WI38 (cell line): Measurements from ENCODE around the gene OOSP4B.
"Not testable (repeated sequence)": the region's sequence is repeated elsewhere in the genome, so short reads cannot be mapped to it uniquely, and the experiment has no call there.

Experiments
- H3K4me3 ChIP-seq: 2 replicates; pipeline ENCODE4 v1.5.1; 2011; ENCODE audit warnings: low read depth, mild to moderate bottlenecking, control low read depth, low read length
- TF ChIP-seq, protein P1 (sequence below): IDR thresholded peaks from 2 replicates; pipeline ENCODE4 v1.5.1; 2012; ENCODE audit warnings: low read depth, mild to moderate bottlenecking, control low read depth, low read length

OOSP4B gene

DNA sequence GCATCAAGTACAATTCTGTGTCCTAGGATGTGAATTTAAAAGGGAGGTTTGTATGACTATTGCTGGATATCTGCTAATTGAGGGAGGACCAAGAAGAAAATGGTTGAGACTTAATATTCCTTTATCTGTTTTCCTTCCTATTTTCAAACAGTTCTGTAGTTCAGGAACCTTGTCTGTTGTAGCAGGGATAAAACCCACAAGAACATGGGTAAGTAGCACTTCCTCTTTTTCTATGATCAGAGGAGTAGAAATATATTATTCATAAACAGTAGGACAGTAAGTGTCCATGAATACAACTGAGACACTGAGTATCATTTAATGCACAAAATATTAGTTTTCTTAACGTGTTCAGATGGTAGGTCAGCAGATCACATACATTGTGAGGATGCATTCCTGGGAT lies 47.1 kb downstream of the OOSP4B start:
- H3K4me3 ChIP-seq, result no peak overlapping the region
- TF ChIP-seq, protein P1, sequence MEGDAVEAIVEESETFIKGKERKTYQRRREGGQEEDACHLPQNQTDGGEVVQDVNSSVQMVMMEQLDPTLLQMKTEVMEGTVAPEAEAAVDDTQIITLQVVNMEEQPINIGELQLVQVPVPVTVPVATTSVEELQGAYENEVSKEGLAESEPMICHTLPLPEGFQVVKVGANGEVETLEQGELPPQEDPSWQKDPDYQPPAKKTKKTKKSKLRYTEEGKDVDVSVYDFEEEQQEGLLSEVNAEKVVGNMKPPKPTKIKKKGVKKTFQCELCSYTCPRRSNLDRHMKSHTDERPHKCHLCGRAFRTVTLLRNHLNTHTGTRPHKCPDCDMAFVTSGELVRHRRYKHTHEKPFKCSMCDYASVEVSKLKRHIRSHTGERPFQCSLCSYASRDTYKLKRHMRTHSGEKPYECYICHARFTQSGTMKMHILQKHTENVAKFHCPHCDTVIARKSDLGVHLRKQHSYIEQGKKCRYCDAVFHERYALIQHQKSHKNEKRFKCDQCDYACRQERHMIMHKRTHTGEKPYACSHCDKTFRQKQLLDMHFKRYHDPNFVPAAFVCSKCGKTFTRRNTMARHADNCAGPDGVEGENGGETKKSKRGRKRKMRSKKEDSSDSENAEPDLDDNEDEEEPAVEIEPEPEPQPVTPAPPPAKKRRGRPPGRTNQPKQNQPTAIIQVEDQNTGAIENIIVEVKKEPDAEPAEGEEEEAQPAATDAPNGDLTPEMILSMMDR, result no peak

DNA sequence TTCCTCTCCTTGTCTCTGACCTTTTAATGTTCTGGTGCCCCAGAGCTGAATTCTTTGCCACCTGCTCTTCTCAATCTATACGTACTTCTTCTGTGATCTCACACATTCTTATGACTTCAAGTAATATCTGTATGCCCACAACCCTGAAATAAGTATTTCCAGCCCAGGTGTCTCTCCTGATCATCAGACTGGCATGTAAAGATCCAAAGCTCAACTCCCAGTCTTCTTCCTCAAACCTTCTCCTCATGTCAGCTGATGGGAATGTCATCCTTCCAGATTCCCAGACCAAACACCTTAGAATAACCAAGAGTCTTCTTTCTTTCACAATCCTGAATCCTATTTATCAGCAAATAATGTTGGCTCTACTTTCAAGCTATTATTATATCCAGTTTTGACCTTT lies 48.8 kb downstream of the OOSP4B start:
- TF ChIP-seq, protein P1, result no peak
- no peak overlapping the region for H3K4me3 ChIP-seq

DNA sequence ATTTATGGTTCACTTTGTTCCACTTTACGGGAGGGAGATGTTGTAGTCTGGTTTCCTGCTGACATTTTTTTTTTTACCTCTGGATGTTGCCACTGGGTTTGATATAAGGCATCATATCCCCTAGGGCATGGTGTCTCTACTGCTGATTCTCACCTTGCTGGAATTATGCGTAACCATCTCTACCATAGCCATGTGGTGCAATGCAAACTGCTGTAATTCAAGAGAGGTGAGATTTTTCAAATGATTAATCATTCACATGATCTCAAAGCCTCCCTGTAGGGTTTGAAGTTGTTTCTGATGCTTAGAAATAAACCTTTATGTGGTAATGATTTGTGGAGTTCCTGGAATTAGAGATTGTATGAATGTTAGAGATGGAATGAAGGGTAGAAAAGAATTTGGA lies 52.5 kb downstream of the OOSP4B start:
- H3K4me3 ChIP-seq, result no peak overlapping the region
- TF ChIP-seq, protein P1, result no peak

DNA sequence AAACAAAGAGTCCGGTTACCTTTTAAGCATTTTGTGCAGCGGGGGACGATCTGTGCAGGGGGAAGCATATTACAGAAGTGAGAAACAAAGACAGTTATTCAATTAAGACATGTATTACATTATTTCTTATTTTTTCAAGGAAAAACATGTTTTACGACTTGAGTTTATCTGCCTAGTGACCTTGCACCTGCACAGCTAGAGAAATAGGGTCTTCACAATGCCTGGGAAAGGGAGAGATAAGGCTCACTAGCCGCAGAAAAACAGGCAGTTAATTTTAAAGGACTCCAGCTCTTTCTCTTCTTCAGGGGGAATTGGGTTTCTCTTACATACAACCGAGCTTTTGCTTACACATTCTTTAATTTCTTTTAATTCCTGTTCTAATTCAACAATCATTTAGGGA lies 54.7 kb downstream of the OOSP4B start:
- H3K4me3 ChIP-seq, result not testable (repeated sequence)

DNA sequence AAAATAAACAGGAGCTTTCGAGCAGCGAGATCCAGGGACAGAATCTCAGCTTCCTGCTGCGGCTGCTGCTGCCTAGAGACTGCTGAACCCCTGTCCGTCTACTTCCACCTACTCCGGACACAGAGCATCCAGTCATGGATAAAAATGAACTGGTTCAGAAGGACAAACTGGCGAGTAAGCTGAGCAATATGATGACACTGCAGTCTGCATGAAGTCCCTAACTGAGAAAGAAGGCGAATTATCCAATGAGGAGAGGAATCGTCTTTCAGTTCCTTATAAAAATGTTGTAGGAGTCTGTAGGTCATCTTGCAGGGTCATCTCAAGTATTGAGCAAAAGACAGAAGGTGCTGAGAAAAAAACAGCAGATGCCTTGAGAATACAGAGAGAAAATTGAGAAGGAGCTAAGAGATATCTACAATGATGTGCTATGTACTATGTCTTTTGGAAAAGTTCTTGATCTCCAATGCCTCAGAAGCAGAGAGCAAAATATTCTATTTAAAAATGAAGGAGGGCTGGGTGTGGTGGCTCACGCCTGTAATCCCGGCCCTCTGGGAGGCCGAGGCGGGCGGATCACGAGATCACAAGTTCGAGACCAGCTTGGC lies 60.3 kb downstream of the OOSP4B start:
- H3K4me3 ChIP-seq, result no peak overlapping the region
- TF ChIP-seq, protein P1, result no peak

DNA sequence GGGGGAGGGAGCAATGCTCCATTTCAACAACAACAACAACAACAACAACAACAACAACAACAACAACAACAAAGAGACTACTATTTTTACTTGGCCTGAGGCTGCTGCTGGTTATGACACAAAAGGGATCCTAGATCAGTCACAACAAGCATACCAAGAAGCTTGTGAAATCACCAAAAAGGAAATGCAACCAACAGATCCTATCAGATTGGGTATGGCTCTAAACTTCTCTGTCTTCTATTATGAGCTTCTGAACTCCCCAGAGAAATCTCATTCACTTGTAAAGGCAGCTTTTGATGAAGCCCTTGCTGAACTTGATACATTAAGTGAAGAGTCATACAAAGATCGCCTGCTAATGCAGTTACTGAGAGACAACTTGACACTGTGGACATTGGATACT lies 61.0 kb downstream of the OOSP4B start:
- no peak overlapping the region for H3K4me3 ChIP-seq
- TF ChIP-seq, protein P1, result no peak

DNA sequence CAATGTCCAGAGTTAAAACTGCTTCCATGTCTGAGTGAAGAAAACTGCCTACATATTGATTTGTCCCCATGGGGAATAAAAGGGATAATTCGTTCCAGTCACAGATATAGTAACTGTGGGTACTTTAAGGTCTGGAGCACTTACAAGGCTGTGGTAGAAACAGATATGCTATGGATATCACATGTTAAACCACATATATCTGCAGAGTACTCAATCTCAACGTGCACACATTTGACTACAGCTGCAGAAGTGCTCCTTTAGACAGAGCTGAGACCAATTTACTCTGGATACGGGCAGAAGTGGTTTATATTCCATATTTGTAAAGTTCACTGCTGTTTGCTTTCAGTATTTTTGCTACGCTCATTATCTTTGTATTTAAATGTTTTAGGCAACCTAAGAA lies 61.8 kb downstream of the OOSP4B start:
- TF ChIP-seq, protein P1, result no peak
- H3K4me3 ChIP-seq, result no peak overlapping the region

DNA sequence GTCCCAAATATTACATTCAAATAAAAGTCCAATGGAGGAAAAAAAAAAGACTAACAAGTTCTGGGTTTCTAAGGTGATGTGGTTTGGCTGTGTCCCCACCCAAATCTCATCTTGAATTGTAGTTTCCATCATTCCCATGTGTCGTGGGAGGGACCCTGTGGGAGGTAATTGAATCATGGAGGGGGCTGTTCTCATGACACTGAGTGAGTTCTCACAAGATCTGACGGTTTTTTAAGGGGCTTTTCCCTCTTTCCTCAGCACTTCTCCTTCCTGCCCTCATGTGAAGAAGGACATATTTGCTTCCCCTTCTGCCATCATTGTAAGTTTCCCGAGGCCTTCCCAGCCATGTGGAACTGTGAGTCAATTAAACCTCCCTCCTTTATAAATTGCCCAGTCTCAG lies 63.6 kb downstream of the OOSP4B start:
- TF ChIP-seq, protein P1, result no peak

More for the DNA sequence above, 63.6 kb downstream of the OOSP4B start:
- H3K4me3 ChIP-seq, result no peak overlapping the region
